ENCODE data around the gene ITGB7. TPM values are rescaled to one million over a fixed set of nuclear protein-coding genes. Genes with fewer than 3 reads are reported as not detected.

The ITGB7 gene
- total RNA-seq, 2 donors from 2014 or later, result 2.3 to 4.9 TPM

GRCh38 chr12:53194973-53195372 lies 12.1 kb downstream of the ITGB7 start:
- peaks cover 0 to 2% of the 10 kb centered on the region in 2 donors for H3K36me3 ChIP-seq (replicated peaks in 1 of 2; ENCODE audit: insufficient read depth in 1 of 2, low read depth in 2 of 2)
- intact Hi-C loops (cut with DNase I), result loop anchor here (5.0 to 10.0 kb wide), 2 partner anchors 33 to 130 kb away; no protein-coding TSS in a partner anchor
- no peak for ATAC-seq
- H3K27ac ChIP-seq, result no peak overlapping the region
- H3K27me3 ChIP-seq, result no peaks in the 10 kb centered on the region
- DNase-seq, result no peak
- WGBS, 2 donors, result 93 to 100% methylated on average over 1 of the region's 1 CpG
- H3K9me3 ChIP-seq, result no peaks in the 10 kb centered on the region
- TF ChIP-seq POLR2A (IDR thresholded peaks at IDR 0.05) (no peak), CTCF (IDR thresholded peaks at IDR 0.05) (no peak)
- no peak overlapping the region for H3K4me3 ChIP-seq
- peaks cover 23% of the 10 kb centered on the region for H3K4me1 ChIP-seq

GRCh38 chr12:53193985-53194716 lies 12.9 kb downstream of the ITGB7 start:
- DNase-seq, result no peak
- peaks cover 23% of the 10 kb centered on the region for H3K4me1 ChIP-seq
- no peaks in the 10 kb centered on the region for H3K27me3 ChIP-seq
- H3K27ac ChIP-seq, result no peak overlapping the region
- ATAC-seq, result no peak
- WGBS, 2 donors, result 62 to 65% methylated on average over 11 of the region's 11 CpGs
- TF ChIP-seq CTCF (IDR thresholded peaks at IDR 0.05) (no peak), POLR2A (IDR thresholded peaks at IDR 0.05) (no peak)
- no peaks in the 10 kb centered on the region for H3K9me3 ChIP-seq
- no peak overlapping the region for H3K4me3 ChIP-seq
- peaks cover 0 to 2% of the 10 kb centered on the region in 2 donors for H3K36me3 ChIP-seq (replicated peaks in 1 of 2; ENCODE audit: insufficient read depth in 1 of 2, low read depth in 2 of 2)
- intact Hi-C loops (cut with DNase I), result loop anchor here (10.0 kb wide), 1 partner anchor 129 kb away; no protein-coding TSS in a partner anchor

- H3K27me3 ChIP-seq, result no peaks in the 10 kb centered on the region
- no peak for ATAC-seq
- peaks cover 20% of the 10 kb centered on the region for H3K4me1 ChIP-seq
- H3K9me3 ChIP-seq, result no peaks in the 10 kb centered on the region
- intact Hi-C loops (cut with DNase I), result loop anchor here (10.0 kb wide), 1 partner anchor 128 kb away; no protein-coding TSS in a partner anchor
- H3K36me3 ChIP-seq (replicated peaks in 1 of 2; ENCODE audit: insufficient read depth in 1 of 2, low read depth in 2 of 2), result peaks cover 0 to 5% of the 10 kb centered on the region in 2 donors
- no peak overlapping the region for H3K4me3 ChIP-seq
- no peak overlapping the region for H3K27ac ChIP-seq
- TF ChIP-seq POLR2A (IDR thresholded peaks at IDR 0.05) (no peak), CTCF (IDR thresholded peaks at IDR 0.05) (no peak)
- WGBS, 2 donors, result 77 to 79% methylated on average over 9 of the region's 9 CpGs
- no peak for DNase-seq
These were observed 14.0 kb downstream of the ITGB7 start for GRCh38 chr12:53193040-53193439.

GRCh38 chr12:53192531-53193021 lies 14.5 kb downstream of the ITGB7 start:
- DNase-seq (no peak), ATAC-seq (no peak)
- no peak overlapping the region for H3K27ac ChIP-seq
- H3K4me3 ChIP-seq, result no peak overlapping the region
- no peak for TF ChIP-seq POLR2A (IDR thresholded peaks at IDR 0.05)
- no peak for TF ChIP-seq CTCF (IDR thresholded peaks at IDR 0.05)
- 88 to 96% methylated on average over 5 to 14 of the region's 14 CpGs for WGBS, 2 donors
- H3K4me1 ChIP-seq, result peaks cover 16% of the 10 kb centered on the region
- intact Hi-C loops (cut with DNase I), result loop anchor here (10.0 kb wide), 1 partner anchor 128 kb away; no protein-coding TSS in a partner anchor
- H3K27me3 ChIP-seq, result no peaks in the 10 kb centered on the region
- H3K36me3 ChIP-seq (replicated peaks in 1 of 2; ENCODE audit: insufficient read depth in 1 of 2, low read depth in 2 of 2), result peaks cover 0 to 7% of the 10 kb centered on the region in 2 donors
- no peaks in the 10 kb centered on the region for H3K9me3 ChIP-seq

Data from body of pancreas (tissue), 4 donors.